ENCODE data around the gene PSMB7.
"Not testable (repeated sequence)": the region's sequence is repeated elsewhere in the genome, so short reads cannot be mapped to it uniquely, and the experiment has no call there.

Gene PSMB7

DNA sequence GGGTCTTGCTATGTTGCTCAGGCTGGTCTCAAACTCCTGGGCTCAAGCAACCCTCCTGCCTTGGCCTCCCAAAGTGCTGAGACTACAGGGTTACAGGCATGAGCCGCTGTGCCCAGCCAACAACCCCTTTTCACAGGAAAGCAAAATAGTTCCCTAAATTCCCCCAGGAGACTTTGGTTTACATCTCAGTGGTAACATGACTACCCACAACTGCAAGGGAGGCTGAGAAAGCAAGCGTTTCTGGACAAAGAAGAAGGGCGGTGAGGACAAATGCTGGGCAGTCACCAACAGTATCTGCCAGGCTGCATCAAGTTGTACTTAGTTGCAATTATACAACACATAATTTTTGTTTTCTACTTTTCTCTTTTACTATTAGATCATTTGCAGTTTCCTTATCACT lies 27.6 kb upstream of the PSMB7 start:
- DNase-seq (ENCODE audit: low read depth), result no peak

DNA sequence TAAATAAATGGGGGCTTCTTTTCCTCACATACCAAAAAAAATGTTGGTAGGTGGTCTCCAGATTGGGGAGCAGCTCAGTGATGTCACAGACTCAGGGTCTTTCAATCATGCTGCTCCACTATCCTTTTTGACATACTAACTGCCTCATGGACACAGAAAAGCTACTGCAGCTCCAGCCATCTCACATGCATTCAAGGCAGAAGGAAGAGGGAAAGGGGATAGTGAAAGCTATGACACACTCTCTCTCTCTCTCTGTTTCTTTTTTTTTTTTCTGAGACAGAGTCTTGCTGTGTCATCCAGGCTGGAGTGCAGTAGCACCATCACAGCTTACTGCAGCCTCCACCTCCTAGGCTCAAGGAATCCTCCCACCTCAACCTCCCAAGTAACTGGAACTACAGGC lies 27.1 kb upstream of the PSMB7 start:
- DNase-seq (ENCODE audit: low read depth), result no peak

DNA sequence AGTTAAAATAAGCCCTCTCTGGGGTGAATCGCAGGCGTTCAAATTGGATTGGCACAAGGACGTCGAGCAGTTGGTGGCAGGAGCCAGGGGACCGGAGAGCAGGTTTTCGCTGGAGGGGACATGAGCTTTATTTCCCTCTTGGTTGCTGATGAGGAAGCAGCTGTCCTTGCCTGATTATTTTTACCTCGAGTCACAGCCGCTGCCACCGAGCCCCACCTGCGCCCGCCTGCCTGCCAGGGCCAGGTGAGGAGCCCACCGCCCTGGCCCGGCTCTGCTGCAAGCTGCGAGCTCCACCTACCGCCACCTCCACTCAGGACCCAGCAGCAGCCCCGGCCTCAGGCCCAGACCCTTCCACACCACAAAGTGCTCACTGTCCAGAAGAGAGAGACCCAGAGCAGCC lies 26.0 kb upstream of the PSMB7 start:
- no peak for DNase-seq (ENCODE audit: low read depth)

- DNase-seq (ENCODE audit: low read depth), result no peak
Observed at GRCh38 chr9:124440786-124441185, 25.5 kb upstream of the PSMB7 start.

- DNase-seq (ENCODE audit: low read depth), result no peak
Observed at GRCh38 chr9:124439686-124440243, 24.5 kb upstream of the PSMB7 start.

GRCh38 chr9:124439086-124439485 lies 23.8 kb upstream of the PSMB7 start:
- no peak for DNase-seq (ENCODE audit: low read depth)

GRCh38 chr9:124438091-124438490 lies 22.8 kb upstream of the PSMB7 start:
- DNase-seq (ENCODE audit: low read depth), result no peak

DNA sequence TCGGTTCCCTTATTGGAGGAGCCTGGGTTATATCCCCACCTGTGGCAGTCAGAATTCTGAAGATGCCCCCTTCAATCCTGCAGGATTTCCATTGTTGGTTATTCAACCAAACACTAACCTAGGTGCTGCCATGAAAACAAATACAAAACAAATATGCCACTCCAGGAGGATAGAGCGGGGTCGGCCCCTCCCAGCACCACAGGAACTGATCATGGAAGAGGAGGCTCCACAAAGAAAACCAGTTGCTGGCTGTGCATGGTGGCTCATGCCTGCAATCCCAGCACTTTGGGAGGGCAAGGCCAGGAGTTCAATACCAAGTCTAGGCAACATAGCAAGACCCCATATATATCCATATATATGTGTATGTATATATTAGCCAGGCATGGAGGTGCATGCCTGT lies 21.8 kb upstream of the PSMB7 start:
- DNase-seq (ENCODE audit: low read depth), result no peak

- DNase-seq (ENCODE audit: low read depth), result no peak
Observed at GRCh38 chr9:124436320-124436719, 21.1 kb upstream of the PSMB7 start.

DNA sequence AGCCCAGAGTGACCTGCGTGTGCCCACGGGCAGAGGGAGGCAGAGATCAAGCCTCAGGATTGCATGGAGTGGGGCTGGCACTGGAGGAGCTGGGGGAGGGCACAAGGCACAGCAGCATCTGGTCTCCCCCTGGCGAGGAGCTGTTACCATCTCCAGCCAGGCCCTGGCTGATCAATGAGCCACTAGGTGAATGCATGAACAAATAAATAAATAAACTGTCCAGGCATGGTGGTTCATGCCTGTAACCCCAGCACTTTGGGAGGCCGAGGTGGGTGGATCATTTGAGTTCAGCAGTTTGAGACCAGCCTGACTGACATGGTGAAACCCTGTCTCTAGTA lies 14.3 kb upstream of the PSMB7 start:
- DNase-seq (ENCODE audit: low read depth), result no peak

DNA sequence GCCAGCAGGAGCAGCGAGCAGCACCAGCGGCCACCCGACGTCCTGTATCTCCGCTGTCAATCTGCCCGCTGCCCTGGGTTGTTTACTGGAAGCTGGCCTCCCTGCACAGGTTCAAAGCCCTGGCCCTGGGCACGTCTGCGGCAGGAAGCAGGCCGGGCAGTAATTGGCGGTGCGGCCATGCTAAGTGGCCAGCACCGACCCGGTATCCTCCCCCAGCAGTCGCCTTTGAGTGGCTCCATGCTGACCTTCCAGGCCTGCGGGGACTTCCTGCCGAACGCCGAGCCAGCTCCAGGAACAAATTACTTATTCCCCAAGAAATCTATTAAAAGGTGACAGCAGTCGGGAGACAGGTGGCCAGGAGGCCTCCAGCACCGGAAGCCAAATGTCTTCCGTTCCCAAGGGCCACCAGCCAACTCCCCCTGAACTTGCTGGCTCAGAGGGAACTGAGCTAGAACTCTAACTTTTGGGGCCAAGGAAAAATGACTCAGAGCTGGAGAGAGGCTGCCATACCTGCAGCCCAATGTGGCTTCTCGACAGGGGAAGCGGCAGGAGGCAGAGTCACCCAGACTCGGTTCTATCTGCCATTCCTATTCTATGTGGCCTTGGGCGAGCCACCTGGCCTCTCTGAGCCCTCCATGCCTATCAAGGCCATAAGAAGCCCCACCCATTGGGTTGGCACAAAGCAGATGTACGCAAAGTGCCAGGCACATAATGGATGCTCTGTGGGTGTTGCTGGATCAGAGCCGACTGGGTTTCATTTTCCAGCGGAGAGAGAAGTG lies 13.7 kb upstream of the PSMB7 start:
- no peak for DNase-seq (ENCODE audit: low read depth)

DNA sequence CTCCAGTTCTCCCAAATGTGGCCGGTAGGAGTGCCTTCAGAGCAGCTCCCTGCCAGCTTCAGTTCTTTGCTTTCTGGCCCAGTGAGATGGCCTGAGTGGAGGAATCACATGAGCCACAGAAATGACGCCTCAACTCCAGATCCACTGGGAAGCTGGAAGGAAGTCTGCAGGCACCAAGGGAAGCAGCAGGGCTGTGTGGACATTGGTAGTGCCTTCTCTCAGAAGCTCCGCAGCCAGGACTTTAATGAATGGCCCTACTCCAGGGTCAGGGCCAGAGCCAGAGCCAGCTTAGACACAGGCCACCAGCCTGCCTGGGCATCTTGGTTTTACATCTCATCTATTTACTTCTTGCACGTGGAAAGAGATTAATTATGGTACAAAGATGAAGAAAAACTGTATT lies 12.0 kb upstream of the PSMB7 start:
- no peak for DNase-seq (ENCODE audit: low read depth)

DNA sequence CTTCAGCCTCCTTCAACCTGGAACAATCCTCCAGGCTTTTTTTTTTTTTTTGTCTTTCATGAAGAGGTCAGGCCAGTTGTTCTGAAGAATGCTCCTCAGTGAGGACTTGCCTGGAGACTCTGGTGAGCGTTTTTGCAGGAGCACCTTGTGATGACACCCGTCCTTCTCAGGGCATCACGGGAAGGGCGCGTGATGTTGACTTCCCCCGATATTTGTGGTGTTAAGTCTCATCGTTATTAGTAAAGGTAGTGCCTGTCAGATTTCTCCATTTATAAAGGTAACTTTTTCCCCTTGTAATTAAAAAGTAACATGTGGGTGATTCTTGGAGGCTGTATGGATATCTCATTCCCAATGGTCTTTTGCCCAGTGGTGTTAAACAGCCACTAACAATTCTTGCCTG lies 11.1 kb upstream of the PSMB7 start:
- DNase-seq (ENCODE audit: low read depth), result no peak

DNA sequence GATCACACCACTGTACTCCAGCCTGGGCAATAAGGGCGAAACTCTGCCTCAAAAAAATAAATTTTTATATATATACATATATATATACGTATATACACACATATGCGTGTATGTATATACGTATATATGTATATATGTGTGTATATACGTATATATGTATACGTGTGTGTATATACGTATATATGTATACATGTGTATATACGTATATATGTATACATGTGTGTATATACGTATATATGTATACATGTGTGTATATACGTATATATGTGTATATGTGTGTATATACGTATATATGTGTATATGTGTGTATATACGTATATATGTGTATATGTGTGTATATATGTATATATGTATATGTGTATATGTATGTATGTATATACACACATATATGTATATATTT lies 10.5 kb upstream of the PSMB7 start:
- DNase-seq (ENCODE audit: low read depth), result not testable (repeated sequence)

DNA sequence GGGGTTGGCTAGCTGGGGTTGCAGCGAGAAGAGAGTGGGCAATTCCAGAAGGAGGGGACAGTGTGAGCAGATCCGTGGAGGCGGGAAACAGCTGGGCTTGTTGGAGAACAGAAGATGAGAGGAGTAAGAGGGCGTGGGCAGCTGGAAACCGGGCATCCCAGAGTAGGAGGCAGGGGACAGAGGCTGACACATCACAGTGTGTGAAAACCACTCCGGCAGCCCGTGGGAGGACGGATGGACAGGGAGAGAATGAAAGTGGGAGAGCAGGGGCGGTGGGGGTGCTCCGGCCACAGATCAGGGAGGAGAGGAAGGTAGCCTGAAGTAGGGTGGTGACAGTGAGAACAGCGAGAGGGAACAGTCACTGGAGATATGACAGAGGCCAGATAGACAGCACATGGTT lies 8.3 kb upstream of the PSMB7 start:
- DNase-seq (ENCODE audit: low read depth), result no peak

DNA sequence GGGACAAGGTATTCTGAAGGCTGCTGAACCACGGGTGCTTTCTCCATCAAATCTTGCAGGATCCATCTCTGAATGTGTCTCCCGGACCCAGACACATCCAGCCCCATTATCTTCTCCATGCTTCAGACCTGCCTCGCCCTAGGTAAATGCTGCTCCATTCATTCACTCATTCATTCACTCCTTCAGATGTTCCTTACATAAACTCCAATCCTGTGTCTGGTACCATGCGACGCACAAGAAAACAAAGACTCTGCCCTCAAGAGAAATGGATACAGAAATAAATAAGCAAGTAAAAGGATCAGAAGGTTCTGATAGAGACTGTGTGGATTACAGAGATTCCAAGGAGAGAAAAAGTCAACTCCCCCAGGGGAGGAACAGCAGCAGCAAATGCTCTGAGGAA lies 7.9 kb upstream of the PSMB7 start:
- DNase-seq (ENCODE audit: low read depth), result no peak

DNA sequence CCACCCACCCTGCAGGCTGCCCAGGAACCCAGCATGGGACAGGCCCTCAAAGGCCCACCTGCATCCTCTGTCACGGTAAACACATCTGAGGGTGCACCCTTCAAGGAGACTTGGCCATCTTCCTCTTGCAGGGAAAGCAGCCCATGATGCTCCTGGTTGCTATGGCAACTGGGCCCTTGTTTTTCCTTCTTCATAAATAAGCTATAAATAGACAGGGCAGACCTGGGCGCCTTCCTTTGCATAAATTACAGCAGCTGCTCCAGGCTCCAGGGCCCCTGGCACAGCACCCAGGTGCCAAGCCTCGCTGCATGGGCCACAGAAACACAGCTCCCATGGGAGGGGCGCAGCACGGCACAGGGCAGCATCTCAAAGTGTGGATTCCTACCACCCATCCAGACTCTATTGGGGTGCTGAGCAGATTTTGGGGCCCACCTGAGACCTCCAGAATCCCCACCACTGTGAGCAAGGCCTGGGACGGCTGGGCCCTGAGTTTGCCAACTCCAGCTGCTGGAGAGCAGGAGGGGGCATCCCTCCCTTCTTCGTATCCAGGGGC lies 5.8 kb upstream of the PSMB7 start:
- no peak for DNase-seq (ENCODE audit: low read depth)

GRCh38 chr9:124419832-124420489 lies 4.7 kb upstream of the PSMB7 start:
- DNase-seq (ENCODE audit: low read depth), result no peak

GRCh38 chr9:124415852-124416484 lies 726 bp upstream of the PSMB7 start:
- no peak for DNase-seq (ENCODE audit: low read depth)

DNA sequence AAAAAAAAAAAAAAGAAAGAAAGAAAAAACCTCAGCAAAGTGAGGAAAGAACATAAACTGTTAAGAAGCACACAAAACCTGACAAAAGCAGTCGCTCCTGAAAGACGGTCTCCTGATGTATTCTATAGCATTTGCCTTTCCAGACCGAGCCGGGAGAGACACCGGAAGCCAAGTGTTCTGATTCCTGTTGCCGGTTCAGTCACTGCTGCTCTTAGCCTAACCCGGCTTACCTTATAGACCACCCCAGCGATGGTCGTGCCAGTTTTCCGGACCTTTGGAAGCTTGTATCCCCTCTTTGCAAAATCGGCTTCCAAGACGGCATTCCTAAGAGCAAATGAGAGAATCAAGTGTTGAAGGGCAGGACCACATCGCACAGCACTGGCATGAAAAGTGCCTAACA lies 630 bp downstream of the PSMB7 start:
- DNase-seq (ENCODE audit: low read depth), result no peak

GRCh38 chr9:124412228-124412575 lies 3.0 kb downstream of the PSMB7 start:
- DNase-seq (ENCODE audit: low read depth), result no peak

GRCh38 chr9:124411514-124412227 lies 3.6 kb downstream of the PSMB7 start:
- no peak for DNase-seq (ENCODE audit: low read depth)

Measured in activated gamma-delta T cell treated with anti-CD3 and anti-CD28 coated beads, Interleukin-2, amount 50 U/mL, for 16 hours (primary cell).